GM12878 (cell line): Measurements from ENCODE around the gene MRPS27. TPM values are rescaled to one million over a fixed set of nuclear protein-coding genes. Genes with fewer than 3 reads are reported as not detected.
A peak's percentile ranks its signal among the peaks of the same experiment; 100 is the strongest.

Experiments used
- BRCA1 ChIP-seq: IDR thresholded peaks from 2 replicates; pipeline ENCODE4 v1.6.1; 2011; ENCODE audit warnings: low read depth, low read length, improper control_type of control experiment
- CBFB ChIP-seq: IDR thresholded peaks from 2 replicates; pipeline ENCODE4 v1.6.1; 2016; ENCODE audit warnings: antibody characterized with exemption, low read depth
- CBX5 ChIP-seq: sonication (generic); IDR thresholded peaks from 2 replicates; pipeline ENCODE4 v1.6.1; 2016; ENCODE audit warnings: low read depth, moderate library complexity, mild to moderate bottlenecking, inconsistent platforms
- CHD4 ChIP-seq: fragments of 200-600 bp; sonication (generic); IDR thresholded peaks from 2 replicates; pipeline ENCODE4 v1.6.1; 2016; ENCODE audit warnings: mild to moderate bottlenecking
- EP300 ChIP-seq, 2 experiments: fragments of 150-350 bp in 1 of 2; IDR thresholded peaks; 2 replicates each; pipeline ENCODE4 v1.6.1; 2011 to 2012; ENCODE audit warnings: low read depth in 2 of 2, low read length in 2 of 2, borderline replicate concordance in 1 of 2, improper control_type of control experiment in 1 of 2, inconsistent platforms in 1 of 2; ENCODE audit not compliant: control insufficient read depth in 1 of 2
- IRF4 ChIP-seq: IDR thresholded peaks from 2 replicates; pipeline ENCODE4 v1.6.1; 2011; ENCODE audit warnings: low read depth, low read length
- JUNB ChIP-seq: IDR thresholded peaks from 2 replicates; pipeline ENCODE4 v1.6.1; 2016; ENCODE audit warnings: antibody characterized with exemption, mild to moderate bottlenecking
- POLR2AphosphoS2 ChIP-seq: IDR thresholded peaks from 2 replicates; pipeline ENCODE4 v1.6.1; 2011; ENCODE audit warnings: low read depth, mild to moderate bottlenecking, low read length, improper control_type of control experiment, moderate library complexity
- RAD51 ChIP-seq: fragments of 450-650 bp; IDR thresholded peaks from 2 replicates; pipeline ENCODE4 v1.6.1; 2016; ENCODE audit warnings: moderate library complexity, mild to moderate bottlenecking, inconsistent platforms
- SREBF2 ChIP-seq: IDR thresholded peaks from 2 replicates; pipeline ENCODE4 v1.6.1; 2012; ENCODE audit warnings: mild to moderate bottlenecking, low read length
- TAF1 ChIP-seq: IDR thresholded peaks from 2 replicates; pipeline ENCODE4 v1.6.1; 2011; ENCODE audit warnings: mild to moderate bottlenecking, low read depth, low read length, borderline replicate concordance
- USF1 ChIP-seq: IDR thresholded peaks from 2 replicates; pipeline ENCODE4 v1.6.1; 2011; ENCODE audit warnings: borderline replicate concordance, low read depth, mild to moderate bottlenecking, moderate library complexity, mixed read lengths, low read length; ENCODE audit not compliant: insufficient read depth; ENCODE audit errors: extremely low read length
- USF2 ChIP-seq: IDR thresholded peaks from 2 replicates; pipeline ENCODE4 v1.6.1; 2011; ENCODE audit warnings: low read depth, low read length, improper control_type of control experiment, borderline replicate concordance
- WRNIP1 ChIP-seq: IDR thresholded peaks from 2 replicates; pipeline ENCODE4 v1.6.1; 2011; ENCODE audit warnings: low read depth, low read length, improper control_type of control experiment, borderline replicate concordance
- ZBTB4 ChIP-seq: fragments of 450-650 bp; formaldehyde crosslinking; IDR thresholded peaks from 2 replicates; pipeline ENCODE4 v1.4.0; 2022; ENCODE audit warnings: mild to moderate bottlenecking, moderate library complexity
- ZBTB40 ChIP-seq: fragments of 450-650 bp; IDR thresholded peaks from 2 replicates; pipeline ENCODE4 v1.6.1; 2016; ENCODE audit warnings: mild to moderate bottlenecking, moderate library complexity, borderline replicate concordance
- ZNF24 ChIP-seq: fragments of 450-650 bp; IDR thresholded peaks from 2 replicates; pipeline ENCODE4 v1.6.1; 2017; ENCODE audit warnings: antibody characterized with exemption, mild to moderate bottlenecking
- polyA plus RNA-seq, 11 experiments: library from polyadenylated mRNA; depleted of rRNA in 4 of 11; unstranded in 6 of 11; stranded (reverse) in 5 of 11; fragments of >200 nt; fragmentation: Nextera tagmentation in 4 of 11; fragmentation: Illumina TruSeq in 1 of 11; extraction: Ambion mirVana in 4 of 11; extraction: Trizol in 1 of 11; gene quantifications; 1 replicate in 1 of 11; 2 replicates in 10 of 11; pipeline versions ENCODE4 v1.2.1 to v1.2.3, GENCODE V29; 2011 to 2016; ENCODE audit warnings: inconsistent platforms in 2 of 11, missing spikeins in 2 of 11, low read depth in 1 of 11
- total RNA-seq, 4 experiments: library from RNA; depleted of rRNA in 3 of 4; stranded (reverse); fragments of >200 nt in 3 of 4; fragmentation: Illumina TruSeq in 1 of 4; extraction: Trizol in 1 of 4; gene quantifications; 2 replicates each; pipeline versions ENCODE4 v1.2.1 to v1.2.3, GENCODE V29; 2013 to 2021

Gene MRPS27
- total and polyA plus RNA-seq, 10 of the 15 experiments (the other 5 are each of a cell fraction or from before 2014, with no cell fraction given), result 61.0 to 128 (median 93.0) TPM

- TF ChIP-seq POLR2AphosphoS2, result peak; percentile 94
- TF ChIP-seq RAD51, result no peak
- TF ChIP-seq CBFB, result peak; percentile 86
- TF ChIP-seq CBX5, result no peak
- TF ChIP-seq USF1, result no peak
- TF ChIP-seq TAF1, result peak; percentile 77
- TF ChIP-seq ZBTB4 (CRISPR knock-in tag), result no peak
- no peak for TF ChIP-seq SREBF2
- no peak; the same call in 1 of the 2 replicates for TF ChIP-seq BRCA1
- TF ChIP-seq USF2, result no peak
- no peak for TF ChIP-seq WRNIP1
- no peak for TF ChIP-seq ZNF24
- no peak for TF ChIP-seq CHD4
- TF ChIP-seq EP300 (IDR thresholded peaks at IDR 0.05; ENCODE audit: borderline replicate concordance in 1 of 2, control insufficient read depth in 1 of 2, low read depth in 2 of 2, low read length in 2 of 2), result no peak
- no peak for TF ChIP-seq JUNB
- no peak for TF ChIP-seq ZBTB40
- TF ChIP-seq IRF4, result no peak
Observed at GRCh38 chr5:72307968-72308852, 11.8 kb downstream of the MRPS27 start (continued).
